ENCODE results near the gene ZFP62. TPM values are rescaled to one million over a fixed set of nuclear protein-coding genes. Genes with fewer than 3 reads are reported as not detected.

ZFP62 gene
- total and polyA plus RNA-seq, 2 of the 8 experiments (the other 6 are each of a cell fraction or from before 2014, with no cell fraction given): 9.3 to 38.5 TPM

GRCh38 chr5:180875860-180876426 lies 14.9 kb upstream of the ZFP62 start:
- Histone ChIP-seq H3K9ac (replicated peaks in 1 of 4; ENCODE audit: extremely low read depth in 1 of 4, low read depth in 3 of 4, low read length in 3 of 4) (no peak overlapping the region), H4K20me1 (replicated peaks in 1 of 2; ENCODE audit: control insufficient read depth in 1 of 2, insufficient read depth in 2 of 2, low read length in 2 of 2) (no peaks in the 10 kb centered on the region), H3K56ac (replicated peaks; ENCODE audit: insufficient read length, low read depth, low read length) (no peak overlapping the region), H4K91ac (replicated peaks; ENCODE audit: insufficient read length, low read length) (no peak overlapping the region), H3K79me2 (ENCODE audit: control insufficient read depth in 1 of 2, insufficient read depth in 2 of 2, low read length in 2 of 2) (no peaks in the 10 kb centered on the region), H2BK5ac (ENCODE audit: low read depth, low read length) (no peak overlapping the region), H3K9me3 (ENCODE audit: insufficient read depth in 2 of 2, low read depth in 1 of 2, low read length in 1 of 2) (no peaks in the 10 kb centered on the region), H3K36me3 (ENCODE audit: control insufficient read depth in 2 of 4, insufficient read depth in 4 of 4, low read length in 3 of 4) (no peaks in the 10 kb centered on the region), H3K4me1 (replicated peaks in 1 of 4; ENCODE audit: control insufficient read depth in 3 of 4, insufficient read depth in 4 of 4, low read length in 3 of 4) (no peaks in the 10 kb centered on the region; a peak in 1 of 7 replicates), H3K79me1 (ENCODE audit: low read depth, low read length) (no peaks in the 10 kb centered on the region), H4K8ac (ENCODE audit: extremely low read depth, insufficient read depth, low read length) (no peak overlapping the region), H3K18ac (ENCODE audit: extremely low read depth, low read length) (no peak overlapping the region), H2AFZ (ENCODE audit: low read length) (no peak overlapping the region), H2BK12ac (ENCODE audit: low read depth, low read length) (no peak overlapping the region), H3K14ac (ENCODE audit: insufficient read length) (no peak overlapping the region), H2BK20ac (ENCODE audit: low read length) (no peak overlapping the region), H3K27me3 (replicated peaks in 1 of 4; ENCODE audit: control insufficient read depth in 3 of 4, extremely low read depth in 1 of 4, insufficient read depth in 3 of 4, low read length in 3 of 4) (no peaks in the 10 kb centered on the region), H2AK5ac (ENCODE audit: low read depth, low read length) (no peak overlapping the region), H3K4me3 (ENCODE audit: extremely low read depth in 1 of 4, insufficient read depth in 2 of 4, low read depth in 3 of 4, low read length in 4 of 4) (no peak overlapping the region), H3K23ac (ENCODE audit: insufficient read length) (no peak overlapping the region), H3K4ac (replicated peaks; ENCODE audit: insufficient read length, low read depth, low read length) (no peak overlapping the region), H2BK15ac (ENCODE audit: low read length) (no peak overlapping the region), H4K5ac (ENCODE audit: insufficient read length, low read depth, low read length) (no peak overlapping the region), H3K27ac (ENCODE audit: low read depth, low read length) (no peak overlapping the region), H2BK120ac (replicated peaks; ENCODE audit: low read depth, low read length) (no peak overlapping the region), H3K4me2 (ENCODE audit: insufficient read depth in 1 of 2, low read depth in 2 of 2, low read length in 2 of 2) (no peak overlapping the region), H3K23me2 (ENCODE audit: low read depth, low read length) (no peaks in the 10 kb centered on the region)
- ChIA-PET POLR2A (ENCODE audit: partially characterized antibody) (no interaction called here), CTCF (ENCODE audit: partially characterized antibody) (interaction anchor here (1.2 kb wide), 1 partner anchor 268 kb away, joined by 3 read pairs; no protein-coding TSS in a partner anchor)
- WGBS, 2 experiments (ENCODE audit: extremely low coverage in 1 of 2, insufficient coverage in 1 of 2, insufficient read length in 1 of 2, insufficient replicate concordance in 2 of 2, low coverage in 1 of 2, low lambda C conversion rate in 2 of 2, missing lambda C conversion rate in 1 of 2): 72% methylated on average over 10 of the region's 10 CpGs; no CpG with 5 or more reads in 1 of the 2 experiments
- FAIRE-seq (no peak), DNase-seq (ENCODE audit: low read depth in 1 of 2, low spot score in 2 of 2) (no peak)
- TF ChIP-seq SP1 (IDR thresholded peaks at IDR 0.05; ENCODE audit: low read depth, low read length): no peak
- no peak for TF ChIP-seq SIX5 (IDR thresholded peaks at IDR 0.05; ENCODE audit: low read depth, low read length)
- TF ChIP-seq YY1 (IDR thresholded peaks at IDR 0.05; ENCODE audit: low read depth, low read length): no peak
- TF ChIP-seq CEBPB (IDR thresholded peaks at IDR 0.05; ENCODE audit: low read depth, low read length): no peak
- TF ChIP-seq MAX (IDR thresholded peaks at IDR 0.05): no peak
- TF ChIP-seq SIRT6 (IDR thresholded peaks at IDR 0.05; ENCODE audit: low read length): no peak
- no peak for TF ChIP-seq KDM1A (IDR thresholded peaks at IDR 0.05; ENCODE audit: borderline replicate concordance, low read length)
- no peak for TF ChIP-seq SIN3A (conservative IDR thresholded peaks at IDR 0.05 in 1 of 2, IDR thresholded peaks at IDR 0.05 in 1 of 2; ENCODE audit: low read depth in 1 of 2, low read length in 2 of 2)
- no peak for TF ChIP-seq ATF3 (IDR thresholded peaks at IDR 0.05; ENCODE audit: insufficient read depth, low read depth, low read length)
- no peak for TF ChIP-seq RFX5 (IDR thresholded peaks at IDR 0.05; ENCODE audit: borderline replicate concordance, low read depth, low read length)
- no peak for TF ChIP-seq ASH2L (IDR thresholded peaks at IDR 0.05; ENCODE audit: low read length)
- TF ChIP-seq PHF8 (conservative IDR thresholded peaks at IDR 0.05; ENCODE audit: low read depth, low read length): no peak
- no peak for TF ChIP-seq EZH2 (IDR thresholded peaks at IDR 0.05; ENCODE audit: low read depth, low read length, severe bottlenecking)
- TF ChIP-seq NANOG (IDR thresholded peaks at IDR 0.05; ENCODE audit: insufficient read depth, low read depth, low read length, poor library complexity, severe bottlenecking): no peak

Data from H1 (cell line).